GM23338 (cell line): ENCODE data around the gene HIBADH. TPM values are rescaled to one million over a fixed set of nuclear protein-coding genes. Genes with fewer than 3 reads are reported as not detected.

ENCODE experiments used
- ATAC-seq: fragments of 200-7000 bp; cut with Tn5 transposase; 3 replicates; pipeline ENCODE4 v1.9.1; 2020
- DNase-seq: peaks from one replicate; pipeline ENCODE4 v3.0.0-alpha.2; 2015; ENCODE audit warnings: low spot score
- H2AFZ ChIP-seq: fragments of 200-600 bp; sonication (generic); 2 replicates; pipeline ENCODE4 v1.8.0; 2016; ENCODE audit warnings: antibody characterized with exemption, mild to moderate bottlenecking, moderate library complexity
- H3F3A ChIP-seq: fragments of 200-600 bp; sonication (generic); replicated peaks from 2 replicates; pipeline ENCODE4 v1.8.0; 2017; ENCODE audit warnings: antibody characterized with exemption, mixed run types, low read depth
- H3K27ac ChIP-seq: fragments of 200-600 bp; sonication (generic); 2 replicates; pipeline ENCODE4 v1.6.1; 2016; ENCODE audit warnings: low read depth
- H3K27me3 ChIP-seq: fragments of 200-600 bp; sonication (generic); 2 replicates; pipeline ENCODE4 v1.8.0; 2016; ENCODE audit warnings: mild to moderate bottlenecking, mixed run types, moderate library complexity; ENCODE audit not compliant: insufficient read depth
- H3K36me3 ChIP-seq: fragments of 200-600 bp; sonication (generic); 2 replicates; pipeline ENCODE4 v1.8.0; 2016; ENCODE audit warnings: mild to moderate bottlenecking; ENCODE audit not compliant: insufficient read depth
- H3K4me1 ChIP-seq: fragments of 200-600 bp; sonication (generic); 2 replicates; pipeline ENCODE4 v1.8.0; 2016; ENCODE audit warnings: mild to moderate bottlenecking, moderate library complexity; ENCODE audit not compliant: insufficient read depth
- H3K4me2 ChIP-seq: fragments of 200-600 bp; sonication (generic); 2 replicates; pipeline ENCODE4 v1.7.1; 2017; ENCODE audit warnings: mixed run types
- H3K4me3 ChIP-seq: fragments of 200-600 bp; sonication (generic); 2 replicates; pipeline ENCODE4 v1.6.1; 2016; ENCODE audit warnings: mixed run types
- H3K79me2 ChIP-seq: fragments of 200-600 bp; sonication (generic); replicated peaks from 2 replicates; pipeline ENCODE4 v1.8.0; 2017; ENCODE audit warnings: mild to moderate bottlenecking; ENCODE audit not compliant: insufficient read depth
- H3K9me2 ChIP-seq: fragments of 200-600 bp; sonication (generic); 2 replicates; pipeline ENCODE4 v1.8.0; 2017; ENCODE audit not compliant: insufficient read depth
- H4K20me1 ChIP-seq: fragments of 200-600 bp; sonication (generic); replicated peaks from 2 replicates; pipeline ENCODE4 v1.8.0; 2017; ENCODE audit warnings: mild to moderate bottlenecking; ENCODE audit not compliant: insufficient read depth
- H3K27ac Mint-ChIP-seq: 2 replicates; pipeline ENCODE4 v1.8.0; 2020; ENCODE audit warnings: inconsistent platforms, mild to moderate bottlenecking, moderate library complexity, mixed read lengths
- H3K27me3 Mint-ChIP-seq: 3 replicates; pipeline ENCODE4 v1.8.0; 2022; ENCODE audit warnings: low read depth, mild to moderate bottlenecking, moderate library complexity, mixed read lengths, inconsistent platforms; ENCODE audit not compliant: insufficient read depth, poor library complexity
- H3K36me3 Mint-ChIP-seq: 3 replicates; pipeline ENCODE4 v1.8.0; 2021; ENCODE audit warnings: low read depth, mild to moderate bottlenecking, inconsistent platforms, moderate library complexity, mixed read lengths
- H3K4me1 Mint-ChIP-seq: 3 replicates; pipeline ENCODE4 v1.8.0; 2020; ENCODE audit warnings: mild to moderate bottlenecking, inconsistent platforms, mixed read lengths
- H3K4me3 Mint-ChIP-seq: 3 replicates; pipeline ENCODE4 v1.8.0; 2021; ENCODE audit warnings: moderate library complexity, mild to moderate bottlenecking, inconsistent platforms, mixed read lengths
- H3K9me3 Mint-ChIP-seq: 3 replicates; pipeline ENCODE4 v1.8.0; 2020; ENCODE audit warnings: moderate library complexity, mild to moderate bottlenecking, inconsistent platforms, mixed read lengths
- CREB1 ChIP-seq: fragments of 250-450 bp; sonication (Bioruptor Pico); IDR thresholded peaks from 2 replicates; pipeline ENCODE4 v1.5.0; 2020; ENCODE audit warnings: low read depth, mild to moderate bottlenecking, moderate library complexity
- EZH2 ChIP-seq: fragments of 200-600 bp; sonication (generic); IDR thresholded peaks from one replicate; pipeline ENCODE4 v1.8.0; 2017; ENCODE audit warnings: antibody characterized with exemption, mild to moderate bottlenecking, low read depth; ENCODE audit not compliant: unreplicated experiment
- EZH2phosphoT487 ChIP-seq: fragments of 200-600 bp; sonication (generic); IDR thresholded peaks from one replicate; pipeline ENCODE4 v1.8.1; 2018; ENCODE audit warnings: antibody characterized with exemption; ENCODE audit not compliant: unreplicated experiment
- JUNB ChIP-seq: IDR thresholded peaks from one replicate; pipeline ENCODE4 v1.6.1; 2016; ENCODE audit warnings: antibody characterized with exemption; ENCODE audit not compliant: unreplicated experiment
- NANOG ChIP-seq: IDR thresholded peaks from 2 replicates; pipeline ENCODE4 v1.6.1; 2016; ENCODE audit warnings: antibody characterized with exemption, borderline replicate concordance
- POLR2AphosphoS5 ChIP-seq: IDR thresholded peaks from 2 replicates; pipeline ENCODE4 v1.6.1; 2016; ENCODE audit warnings: antibody characterized with exemption, low read depth
- STAT1 ChIP-seq: IDR thresholded peaks from one replicate; pipeline ENCODE4 v1.6.1; 2016; ENCODE audit warnings: antibody characterized with exemption; ENCODE audit not compliant: unreplicated experiment
- ZNF114 ChIP-seq: fragments of 250-450 bp; sonication (Bioruptor Pico); IDR thresholded peaks from 2 replicates; pipeline ENCODE4 v1.5.0; 2020; ENCODE audit warnings: mild to moderate bottlenecking, moderate library complexity
- ZNF331 ChIP-seq: fragments of 250-450 bp; sonication (Bioruptor Pico); IDR thresholded peaks from 2 replicates; pipeline ENCODE4 v1.5.0; 2020; ENCODE audit warnings: low read depth, mild to moderate bottlenecking, moderate library complexity
- polyA plus RNA-seq: library from polyadenylated mRNA; unstranded; fragments of >200 nt; fragmentation: Nextera tagmentation; extraction: Ambion mirVana; gene quantifications from 2 replicates; pipeline ENCODE4 v1.2.1, GENCODE V29; 2016
- total RNA-seq: library from RNA; depleted of rRNA; stranded (reverse); fragments of >200 nt; shearing (Covaris generic); gene quantifications from 2 replicates; pipeline ENCODE4 v1.2.3, GENCODE V29; 2014
- TF ChIP-seq, protein P1 (sequence below), 2 experiments: fragments of 200-600 bp in 1 of 2; sonication (generic) in 1 of 2; conservative IDR thresholded peaks; 2 replicates each; pipeline versions ENCODE4 v1.5.1 to v1.6.1; 2016 to 2017; ENCODE audit warnings: antibody characterized with exemption in 2 of 2, low read depth in 2 of 2, mild to moderate bottlenecking in 2 of 2, moderate library complexity in 1 of 2
- TF ChIP-seq, protein P2 (sequence below): fragments of 250-450 bp; sonication (Bioruptor Pico); IDR thresholded peaks from 2 replicates; pipeline ENCODE4 v1.5.0; 2020; ENCODE audit warnings: mild to moderate bottlenecking, moderate library complexity
- TF ChIP-seq, protein P3 (sequence below): IDR thresholded peaks from one replicate; pipeline ENCODE4 v1.6.1; 2018; ENCODE audit warnings: antibody characterized with exemption; ENCODE audit not compliant: unreplicated experiment
- TF ChIP-seq, protein P4 (sequence below): IDR thresholded peaks from 2 replicates; pipeline ENCODE4 v1.6.1; 2016; ENCODE audit warnings: antibody characterized with exemption

Gene HIBADH
- total and polyA plus RNA-seq, 2 experiments from 2014 or later: 31.3 to 57.0 TPM

DNA sequence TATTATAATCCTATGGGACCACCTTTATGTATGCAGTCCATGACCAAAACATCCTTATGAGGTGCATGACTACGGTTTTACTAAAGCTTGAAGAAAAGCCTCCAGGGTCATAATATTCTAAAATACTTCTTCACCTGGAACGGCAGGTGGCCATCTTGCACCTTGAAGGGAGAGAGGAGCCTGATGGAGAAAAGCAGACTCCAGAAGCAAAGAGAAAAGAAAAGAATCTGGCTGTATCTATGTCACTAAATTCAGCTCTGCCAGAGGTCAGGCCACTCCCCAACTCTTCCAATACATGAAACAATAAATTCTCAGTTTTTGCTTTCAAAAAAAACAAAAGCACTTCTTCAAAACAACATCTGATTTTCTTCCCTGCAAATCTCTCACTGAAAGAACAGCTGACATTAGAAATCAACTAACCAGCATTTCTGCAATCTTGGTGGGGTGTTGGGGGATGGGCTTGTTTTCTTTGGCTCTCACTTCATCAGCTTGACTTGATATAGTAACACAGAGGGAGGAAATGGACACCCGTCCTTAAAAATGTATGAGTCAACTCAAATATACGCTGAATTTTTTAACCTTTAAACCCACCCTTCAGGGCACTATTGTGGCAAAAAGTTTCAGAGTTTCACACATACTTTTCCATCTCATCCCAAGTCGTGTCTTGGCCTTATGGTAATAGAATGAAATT, 21.7 kb downstream of the HIBADH start:
- H3K36me3 Mint-ChIP-seq: peaks cover 18% of the 10 kb centered on the region
- TF ChIP-seq POLR2AphosphoS5 (no peak), NANOG (no peak), ZNF331 (CRISPR knock-in tag) (no peak), JUNB (no peak), STAT1 (no peak), ZNF114 (no peak), CREB1 (CRISPR knock-in tag) (no peak), EZH2phosphoT487 (no peak), EZH2 (no peak)
- TF ChIP-seq, protein P1, sequence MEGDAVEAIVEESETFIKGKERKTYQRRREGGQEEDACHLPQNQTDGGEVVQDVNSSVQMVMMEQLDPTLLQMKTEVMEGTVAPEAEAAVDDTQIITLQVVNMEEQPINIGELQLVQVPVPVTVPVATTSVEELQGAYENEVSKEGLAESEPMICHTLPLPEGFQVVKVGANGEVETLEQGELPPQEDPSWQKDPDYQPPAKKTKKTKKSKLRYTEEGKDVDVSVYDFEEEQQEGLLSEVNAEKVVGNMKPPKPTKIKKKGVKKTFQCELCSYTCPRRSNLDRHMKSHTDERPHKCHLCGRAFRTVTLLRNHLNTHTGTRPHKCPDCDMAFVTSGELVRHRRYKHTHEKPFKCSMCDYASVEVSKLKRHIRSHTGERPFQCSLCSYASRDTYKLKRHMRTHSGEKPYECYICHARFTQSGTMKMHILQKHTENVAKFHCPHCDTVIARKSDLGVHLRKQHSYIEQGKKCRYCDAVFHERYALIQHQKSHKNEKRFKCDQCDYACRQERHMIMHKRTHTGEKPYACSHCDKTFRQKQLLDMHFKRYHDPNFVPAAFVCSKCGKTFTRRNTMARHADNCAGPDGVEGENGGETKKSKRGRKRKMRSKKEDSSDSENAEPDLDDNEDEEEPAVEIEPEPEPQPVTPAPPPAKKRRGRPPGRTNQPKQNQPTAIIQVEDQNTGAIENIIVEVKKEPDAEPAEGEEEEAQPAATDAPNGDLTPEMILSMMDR (conservative IDR thresholded peaks at IDR 0.05; ENCODE audit: low read depth in 2 of 2): no peak; a peak in 1 of 4 replicates
- TF ChIP-seq, protein P2, sequence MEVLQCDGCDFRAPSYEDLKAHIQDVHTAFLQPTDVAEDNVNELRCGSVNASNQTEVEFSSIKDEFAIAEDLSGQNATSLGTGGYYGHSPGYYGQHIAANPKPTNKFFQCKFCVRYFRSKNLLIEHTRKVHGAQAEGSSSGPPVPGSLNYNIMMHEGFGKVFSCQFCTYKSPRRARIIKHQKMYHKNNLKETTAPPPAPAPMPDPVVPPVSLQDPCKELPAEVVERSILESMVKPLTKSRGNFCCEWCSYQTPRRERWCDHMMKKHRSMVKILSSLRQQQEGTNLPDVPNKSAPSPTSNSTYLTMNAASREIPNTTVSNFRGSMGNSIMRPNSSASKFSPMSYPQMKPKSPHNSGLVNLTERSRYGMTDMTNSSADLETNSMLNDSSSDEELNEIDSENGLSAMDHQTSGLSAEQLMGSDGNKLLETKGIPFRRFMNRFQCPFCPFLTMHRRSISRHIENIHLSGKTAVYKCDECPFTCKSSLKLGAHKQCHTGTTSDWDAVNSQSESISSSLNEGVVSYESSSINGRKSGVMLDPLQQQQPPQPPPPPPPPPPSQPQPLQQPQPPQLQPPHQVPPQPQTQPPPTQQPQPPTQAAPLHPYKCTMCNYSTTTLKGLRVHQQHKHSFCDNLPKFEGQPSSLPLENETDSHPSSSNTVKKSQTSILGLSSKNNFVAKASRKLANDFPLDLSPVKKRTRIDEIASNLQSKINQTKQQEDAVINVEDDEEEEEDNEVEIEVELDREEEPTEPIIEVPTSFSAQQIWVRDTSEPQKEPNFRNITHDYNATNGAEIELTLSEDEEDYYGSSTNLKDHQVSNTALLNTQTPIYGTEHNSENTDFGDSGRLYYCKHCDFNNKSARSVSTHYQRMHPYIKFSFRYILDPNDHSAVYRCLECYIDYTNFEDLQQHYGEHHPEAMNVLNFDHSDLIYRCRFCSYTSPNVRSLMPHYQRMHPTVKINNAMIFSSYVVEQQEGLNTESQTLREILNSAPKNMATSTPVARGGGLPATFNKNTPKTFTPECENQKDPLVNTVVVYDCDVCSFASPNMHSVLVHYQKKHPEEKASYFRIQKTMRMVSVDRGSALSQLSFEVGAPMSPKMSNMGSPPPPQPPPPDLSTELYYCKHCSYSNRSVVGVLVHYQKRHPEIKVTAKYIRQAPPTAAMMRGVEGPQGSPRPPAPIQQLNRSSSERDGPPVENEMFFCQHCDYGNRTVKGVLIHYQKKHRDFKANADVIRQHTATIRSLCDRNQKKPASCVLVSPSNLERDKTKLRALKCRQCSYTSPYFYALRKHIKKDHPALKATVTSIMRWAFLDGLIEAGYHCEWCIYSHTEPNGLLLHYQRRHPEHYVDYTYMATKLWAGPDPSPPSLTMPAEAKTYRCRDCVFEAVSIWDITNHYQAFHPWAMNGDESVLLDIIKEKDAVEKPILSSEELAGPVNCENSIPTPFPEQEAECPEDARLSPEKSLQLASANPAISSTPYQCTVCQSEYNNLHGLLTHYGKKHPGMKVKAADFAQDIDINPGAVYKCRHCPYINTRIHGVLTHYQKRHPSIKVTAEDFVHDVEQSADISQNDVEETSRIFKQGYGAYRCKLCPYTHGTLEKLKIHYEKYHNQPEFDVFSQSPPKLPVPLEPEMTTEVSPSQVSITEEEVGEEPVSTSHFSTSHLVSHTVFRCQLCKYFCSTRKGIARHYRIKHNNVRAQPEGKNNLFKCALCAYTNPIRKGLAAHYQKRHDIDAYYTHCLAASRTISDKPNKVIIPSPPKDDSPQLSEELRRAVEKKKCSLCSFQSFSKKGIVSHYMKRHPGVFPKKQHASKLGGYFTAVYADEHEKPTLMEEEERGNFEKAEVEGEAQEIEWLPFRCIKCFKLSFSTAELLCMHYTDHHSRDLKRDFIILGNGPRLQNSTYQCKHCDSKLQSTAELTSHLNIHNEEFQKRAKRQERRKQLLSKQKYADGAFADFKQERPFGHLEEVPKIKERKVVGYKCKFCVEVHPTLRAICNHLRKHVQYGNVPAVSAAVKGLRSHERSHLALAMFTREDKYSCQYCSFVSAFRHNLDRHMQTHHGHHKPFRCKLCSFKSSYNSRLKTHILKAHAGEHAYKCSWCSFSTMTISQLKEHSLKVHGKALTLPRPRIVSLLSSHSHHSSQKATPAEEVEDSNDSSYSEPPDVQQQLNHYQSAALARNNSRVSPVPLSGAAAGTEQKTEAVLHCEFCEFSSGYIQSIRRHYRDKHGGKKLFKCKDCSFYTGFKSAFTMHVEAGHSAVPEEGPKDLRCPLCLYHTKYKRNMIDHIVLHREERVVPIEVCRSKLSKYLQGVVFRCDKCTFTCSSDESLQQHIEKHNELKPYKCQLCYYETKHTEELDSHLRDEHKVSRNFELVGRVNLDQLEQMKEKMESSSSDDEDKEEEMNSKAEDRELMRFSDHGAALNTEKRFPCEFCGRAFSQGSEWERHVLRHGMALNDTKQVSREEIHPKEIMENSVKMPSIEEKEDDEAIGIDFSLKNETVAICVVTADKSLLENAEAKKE (CRISPR knock-in tag): no peak
- TF ChIP-seq, protein P3, sequence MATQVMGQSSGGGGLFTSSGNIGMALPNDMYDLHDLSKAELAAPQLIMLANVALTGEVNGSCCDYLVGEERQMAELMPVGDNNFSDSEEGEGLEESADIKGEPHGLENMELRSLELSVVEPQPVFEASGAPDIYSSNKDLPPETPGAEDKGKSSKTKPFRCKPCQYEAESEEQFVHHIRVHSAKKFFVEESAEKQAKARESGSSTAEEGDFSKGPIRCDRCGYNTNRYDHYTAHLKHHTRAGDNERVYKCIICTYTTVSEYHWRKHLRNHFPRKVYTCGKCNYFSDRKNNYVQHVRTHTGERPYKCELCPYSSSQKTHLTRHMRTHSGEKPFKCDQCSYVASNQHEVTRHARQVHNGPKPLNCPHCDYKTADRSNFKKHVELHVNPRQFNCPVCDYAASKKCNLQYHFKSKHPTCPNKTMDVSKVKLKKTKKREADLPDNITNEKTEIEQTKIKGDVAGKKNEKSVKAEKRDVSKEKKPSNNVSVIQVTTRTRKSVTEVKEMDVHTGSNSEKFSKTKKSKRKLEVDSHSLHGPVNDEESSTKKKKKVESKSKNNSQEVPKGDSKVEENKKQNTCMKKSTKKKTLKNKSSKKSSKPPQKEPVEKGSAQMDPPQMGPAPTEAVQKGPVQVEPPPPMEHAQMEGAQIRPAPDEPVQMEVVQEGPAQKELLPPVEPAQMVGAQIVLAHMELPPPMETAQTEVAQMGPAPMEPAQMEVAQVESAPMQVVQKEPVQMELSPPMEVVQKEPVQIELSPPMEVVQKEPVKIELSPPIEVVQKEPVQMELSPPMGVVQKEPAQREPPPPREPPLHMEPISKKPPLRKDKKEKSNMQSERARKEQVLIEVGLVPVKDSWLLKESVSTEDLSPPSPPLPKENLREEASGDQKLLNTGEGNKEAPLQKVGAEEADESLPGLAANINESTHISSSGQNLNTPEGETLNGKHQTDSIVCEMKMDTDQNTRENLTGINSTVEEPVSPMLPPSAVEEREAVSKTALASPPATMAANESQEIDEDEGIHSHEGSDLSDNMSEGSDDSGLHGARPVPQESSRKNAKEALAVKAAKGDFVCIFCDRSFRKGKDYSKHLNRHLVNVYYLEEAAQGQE: no peak
- TF ChIP-seq, protein P4, sequence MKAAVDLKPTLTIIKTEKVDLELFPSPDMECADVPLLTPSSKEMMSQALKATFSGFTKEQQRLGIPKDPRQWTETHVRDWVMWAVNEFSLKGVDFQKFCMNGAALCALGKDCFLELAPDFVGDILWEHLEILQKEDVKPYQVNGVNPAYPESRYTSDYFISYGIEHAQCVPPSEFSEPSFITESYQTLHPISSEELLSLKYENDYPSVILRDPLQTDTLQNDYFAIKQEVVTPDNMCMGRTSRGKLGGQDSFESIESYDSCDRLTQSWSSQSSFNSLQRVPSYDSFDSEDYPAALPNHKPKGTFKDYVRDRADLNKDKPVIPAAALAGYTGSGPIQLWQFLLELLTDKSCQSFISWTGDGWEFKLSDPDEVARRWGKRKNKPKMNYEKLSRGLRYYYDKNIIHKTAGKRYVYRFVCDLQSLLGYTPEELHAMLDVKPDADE: no peak
- Histone ChIP-seq H3K36me3 (no peaks in the 10 kb centered on the region), H3K79me2 (peaks cover 3% of the 10 kb centered on the region; the same call in 1 of the 2 replicates), H3K9me2 (no peaks in the 10 kb centered on the region), H3K27ac (no peak overlapping the region), H3K4me3 (no peak overlapping the region), H3K27me3 (no peaks in the 10 kb centered on the region), H3K4me1 (peaks cover 33% of the 10 kb centered on the region), H3F3A (no peaks in the 10 kb centered on the region), H4K20me1 (peaks cover 3% of the 10 kb centered on the region; the same call in 1 of the 2 replicates), H3K4me2 (no peak overlapping the region), H2AFZ (no peak overlapping the region)
- no peaks in the 10 kb centered on the region for H3K9me3 Mint-ChIP-seq
- no peak overlapping the region; the same call in 1 of the 2 replicates for H3K27ac Mint-ChIP-seq
- DNase-seq: no peak
- H3K4me3 Mint-ChIP-seq: no peak overlapping the region
- H3K4me1 Mint-ChIP-seq: peaks cover 36% of the 10 kb centered on the region
- ATAC-seq: no peak
- no peaks in the 10 kb centered on the region for H3K27me3 Mint-ChIP-seq
